Activated CD8-positive, alpha-beta memory T cell treated with anti-CD3 and anti-CD28 coated beads for 4 hours (primary cell): ENCODE data around the gene CALU.

Source experiments
- DNase-seq, 2 donors: peaks; one replicate each; pipeline ENCODE4 v3.0.0-alpha.2; 2020; ENCODE audit warnings: low read depth in 2 of 2

The CALU gene

GRCh38 chr7:128785738-128786137 lies 46.6 kb downstream of the CALU start:
- no peak for DNase-seq

- no peak for DNase-seq
Measured at GRCh38 chr7:128788446-128789412, 49.6 kb downstream of the CALU start.

GRCh38 chr7:128790315-128791041 lies 51.3 kb downstream of the CALU start:
- no peak for DNase-seq

- DNase-seq, result peak; percentile 52 to 55
Measured at GRCh38 chr7:128791121-128791971, 52.2 kb downstream of the CALU start, which contains the start of gene CCDC136. Gene CCDC136, plus strand, starts transcription at chr7:128791968. Its CDS starts 444 bp downstream, at chr7:128792412.

GRCh38 chr7:128791972-128792327 lies 52.8 kb downstream of the CALU start:
- no peak for DNase-seq

GRCh38 chr7:128792471-128793180 lies 53.5 kb downstream of the CALU start:
- no peak for DNase-seq

GRCh38 chr7:128793181-128793547 lies 54.0 kb downstream of the CALU start:
- no peak for DNase-seq

- DNase-seq, result no peak
Measured at GRCh38 chr7:128794020-128794419, 54.9 kb downstream of the CALU start.

GRCh38 chr7:128794436-128794835 lies 55.3 kb downstream of the CALU start:
- DNase-seq, result no peak

- no peak for DNase-seq
Measured at GRCh38 chr7:128795129-128795528, 56.0 kb downstream of the CALU start.

GRCh38 chr7:128796327-128796726 lies 57.2 kb downstream of the CALU start:
- no peak for DNase-seq

GRCh38 chr7:128799451-128799850 lies 60.3 kb downstream of the CALU start:
- no peak for DNase-seq

GRCh38 chr7:128800567-128800966 lies 61.4 kb downstream of the CALU start:
- DNase-seq, result no peak

GRCh38 chr7:128801003-128801402 lies 61.8 kb downstream of the CALU start:
- DNase-seq, result no peak

- DNase-seq, result no peak
Measured at GRCh38 chr7:128801667-128802418, 62.7 kb downstream of the CALU start.

GRCh38 chr7:128804484-128804883 lies 65.3 kb downstream of the CALU start:
- no peak for DNase-seq

- no peak for DNase-seq
Measured at GRCh38 chr7:128805225-128805624, 66.1 kb downstream of the CALU start.

GRCh38 chr7:128807191-128807590 lies 68.0 kb downstream of the CALU start:
- no peak for DNase-seq

GRCh38 chr7:128809363-128809762 lies 70.2 kb downstream of the CALU start:
- DNase-seq, result no peak

- no peak for DNase-seq
Measured at GRCh38 chr7:128810473-128810872, 71.3 kb downstream of the CALU start.

GRCh38 chr7:128810997-128811396 lies 71.8 kb downstream of the CALU start:
- DNase-seq, result no peak
